NCI-H82 (cell line): ENCODE measurements around the gene ANKRD12.

ENCODE experiments used
- DNase-seq: peaks from one replicate; lab custom pipeline; 2025; lab: John Stamatoyannopoulos, UW

Gene ANKRD12

DNA sequence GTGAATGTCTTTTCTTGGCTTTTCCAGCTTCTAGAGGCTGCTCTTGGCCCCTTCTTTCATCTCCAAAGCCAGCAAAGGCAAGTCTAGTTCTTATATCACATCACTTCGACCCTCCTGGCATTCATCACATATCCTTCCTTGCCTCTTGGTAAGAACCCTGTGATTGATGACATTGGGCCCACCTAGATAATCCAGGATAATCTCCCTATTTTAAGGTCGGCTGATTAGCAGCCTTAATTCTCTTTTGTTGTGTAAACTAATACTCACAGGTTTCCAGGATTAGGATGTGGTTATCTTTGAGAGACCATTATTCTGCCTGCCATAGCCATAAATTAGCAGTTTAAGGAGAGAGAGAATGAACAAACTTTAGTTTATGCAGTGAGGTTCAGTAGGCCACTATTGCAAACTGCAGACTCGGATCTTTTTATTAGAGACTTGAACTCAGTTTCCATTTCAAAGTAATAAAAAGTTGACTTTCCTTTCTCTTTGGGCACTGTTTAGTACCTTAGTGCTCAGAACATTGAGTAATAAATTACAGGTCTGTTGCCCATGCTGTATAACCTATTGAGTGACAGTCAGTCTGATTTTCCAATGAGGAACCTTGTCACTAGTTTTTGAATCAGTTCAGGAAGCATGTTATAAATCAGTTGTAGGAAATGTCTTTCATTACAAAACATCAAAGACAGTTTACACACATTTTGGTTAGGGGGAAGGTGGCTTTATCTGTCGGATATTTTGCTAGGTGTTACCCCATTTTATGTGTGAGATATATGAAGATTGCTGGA lies 29.6 kb upstream of the ANKRD12 start:
- peak; percentile 95 for DNase-seq

DNA sequence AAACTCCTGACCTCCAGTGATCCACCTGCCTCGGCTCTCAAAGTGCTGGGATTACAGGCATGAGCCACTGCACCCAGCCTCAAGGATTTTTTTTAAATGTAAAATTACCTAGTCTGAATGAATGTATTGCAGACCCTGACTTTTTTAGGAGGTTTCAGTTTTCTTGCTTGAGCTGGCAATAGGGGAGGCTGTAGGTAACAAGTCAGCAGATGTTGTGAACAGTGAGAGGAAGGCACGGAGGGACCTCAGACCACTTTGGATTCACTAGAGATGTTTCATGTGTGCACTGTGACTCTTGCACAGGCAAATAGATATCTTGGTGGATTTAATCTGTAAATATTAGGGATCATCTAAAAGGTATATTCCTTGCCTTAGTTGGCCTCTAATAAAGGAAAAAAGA lies 27.7 kb upstream of the ANKRD12 start:
- DNase-seq = peak; percentile 5

GRCh38 chr18:9109523-9109922 lies 27.1 kb upstream of the ANKRD12 start:
- no peak for DNase-seq

DNA sequence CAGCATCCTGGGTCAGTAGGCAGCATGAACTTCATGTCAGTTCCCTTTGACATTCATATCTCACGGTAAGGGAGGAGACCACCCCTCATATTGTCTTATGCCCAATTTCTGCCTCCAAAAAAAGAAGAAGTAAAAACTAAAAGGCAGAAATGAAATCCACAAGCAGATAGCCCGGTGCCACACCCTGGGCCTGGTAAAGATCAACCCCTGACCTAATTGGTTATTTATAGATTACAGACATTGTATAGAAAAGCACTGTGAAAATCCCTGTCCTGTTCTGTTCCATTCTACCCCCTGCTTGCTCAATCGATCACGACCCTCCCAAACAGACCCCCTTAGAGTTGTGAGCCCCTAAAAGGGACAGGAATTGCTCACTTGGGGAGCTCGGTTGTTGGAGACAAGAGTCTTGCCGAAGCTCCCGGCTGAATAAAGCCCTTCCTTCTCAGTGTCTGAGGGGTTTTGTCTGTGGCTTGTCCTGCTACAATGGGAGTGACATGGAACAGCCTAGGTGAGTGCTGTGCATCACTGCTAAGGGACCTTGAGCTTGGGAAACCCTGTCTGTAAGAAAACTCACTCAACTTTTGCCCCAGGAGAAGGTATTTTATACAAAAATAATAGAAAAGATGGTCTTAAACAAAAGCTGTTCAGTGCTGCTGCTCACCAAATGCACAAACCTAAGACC lies 23.0 kb upstream of the ANKRD12 start:
- DNase-seq = no peak

DNA sequence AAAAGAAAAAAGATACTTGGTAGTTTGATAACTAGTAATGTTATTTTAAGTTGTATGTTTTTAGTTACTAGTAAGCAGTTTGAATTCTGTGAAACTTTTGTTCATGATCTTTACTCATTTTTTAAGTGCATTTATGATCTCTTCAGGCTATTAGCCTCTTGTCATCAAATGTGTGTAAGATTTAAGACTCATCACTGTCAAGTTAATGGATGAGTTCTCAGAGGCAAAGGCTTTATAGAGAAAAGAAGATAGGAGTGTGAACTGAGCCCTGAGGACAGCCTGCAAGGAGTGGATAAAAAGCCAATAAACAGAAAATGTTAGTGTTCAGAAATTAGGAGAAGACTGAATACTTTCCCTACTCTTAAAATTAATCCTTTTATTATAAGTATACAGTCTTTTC lies 20.6 kb upstream of the ANKRD12 start:
- DNase-seq = no peak

GRCh38 chr18:9117980-9118841 lies 18.4 kb upstream of the ANKRD12 start:
- DNase-seq = no peak

- DNase-seq = no peak
These were observed 15.8 kb upstream of the ANKRD12 start for GRCh38 chr18:9120796-9121195.

- DNase-seq = no peak
These were observed 13.1 kb upstream of the ANKRD12 start for GRCh38 chr18:9123520-9123919.

GRCh38 chr18:9124824-9125223 lies 11.8 kb upstream of the ANKRD12 start:
- no peak for DNase-seq

GRCh38 chr18:9126337-9126736 lies 10.2 kb upstream of the ANKRD12 start:
- DNase-seq = no peak

GRCh38 chr18:9130195-9130594 lies 6.4 kb upstream of the ANKRD12 start:
- DNase-seq = no peak

- DNase-seq = no peak
These were observed 5.8 kb upstream of the ANKRD12 start for GRCh38 chr18:9130806-9131205.

- no peak for DNase-seq
These were observed 4.0 kb upstream of the ANKRD12 start for GRCh38 chr18:9132628-9133027.

GRCh38 chr18:9133225-9133624 lies 3.4 kb upstream of the ANKRD12 start:
- no peak for DNase-seq

GRCh38 chr18:9135081-9135911 lies 1.3 kb upstream of the ANKRD12 start:
- DNase-seq = peak; percentile 76

- DNase-seq = peak; percentile 78
These were observed 668 bp upstream of the ANKRD12 start for GRCh38 chr18:9135912-9136314.

DNA sequence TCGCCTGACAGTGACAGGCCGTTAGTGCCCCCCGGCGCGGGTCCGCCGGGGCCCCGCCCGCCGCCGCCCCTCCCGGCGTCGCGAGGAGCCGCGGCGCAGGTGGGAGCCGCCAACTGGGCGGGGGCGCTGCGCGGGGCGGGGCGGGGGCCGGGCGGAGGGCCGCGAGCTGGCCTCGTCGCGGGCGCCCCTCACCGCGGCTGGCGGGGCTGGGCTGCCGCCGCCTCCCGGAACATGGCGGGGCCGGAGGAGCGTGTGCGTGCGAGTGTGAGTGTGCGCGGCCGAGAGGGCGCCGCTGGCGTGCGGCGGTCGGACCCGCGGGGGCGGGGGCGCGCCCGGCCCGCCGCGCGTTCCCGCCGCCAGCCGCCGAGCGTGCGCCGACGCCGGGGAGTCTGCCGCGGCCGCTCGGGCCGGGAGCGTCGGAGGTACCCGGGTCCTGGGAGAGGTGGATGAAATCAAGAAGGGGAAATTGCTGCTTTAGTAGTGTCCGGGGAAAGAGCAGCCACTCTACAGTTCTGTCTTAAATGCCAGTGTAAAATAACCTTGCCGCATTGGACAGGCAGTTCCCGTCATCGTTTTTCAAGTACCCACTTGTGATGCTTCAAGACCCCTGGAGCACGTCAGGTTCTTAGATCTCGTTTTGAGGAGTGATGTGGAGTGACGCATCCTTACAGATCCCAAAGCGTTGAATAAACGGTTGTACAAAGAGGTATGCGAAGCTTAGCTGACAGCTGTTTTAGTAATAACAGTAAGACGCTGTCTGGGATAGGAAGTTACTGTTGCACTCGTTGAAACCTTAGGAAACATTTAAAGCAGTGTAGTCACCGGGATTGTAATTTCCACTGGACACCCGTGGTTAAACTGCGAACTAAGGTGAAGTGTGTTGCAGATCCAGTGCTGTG lies 836 bp downstream of the ANKRD12 start:
- DNase-seq = peak; percentile 75

DNA sequence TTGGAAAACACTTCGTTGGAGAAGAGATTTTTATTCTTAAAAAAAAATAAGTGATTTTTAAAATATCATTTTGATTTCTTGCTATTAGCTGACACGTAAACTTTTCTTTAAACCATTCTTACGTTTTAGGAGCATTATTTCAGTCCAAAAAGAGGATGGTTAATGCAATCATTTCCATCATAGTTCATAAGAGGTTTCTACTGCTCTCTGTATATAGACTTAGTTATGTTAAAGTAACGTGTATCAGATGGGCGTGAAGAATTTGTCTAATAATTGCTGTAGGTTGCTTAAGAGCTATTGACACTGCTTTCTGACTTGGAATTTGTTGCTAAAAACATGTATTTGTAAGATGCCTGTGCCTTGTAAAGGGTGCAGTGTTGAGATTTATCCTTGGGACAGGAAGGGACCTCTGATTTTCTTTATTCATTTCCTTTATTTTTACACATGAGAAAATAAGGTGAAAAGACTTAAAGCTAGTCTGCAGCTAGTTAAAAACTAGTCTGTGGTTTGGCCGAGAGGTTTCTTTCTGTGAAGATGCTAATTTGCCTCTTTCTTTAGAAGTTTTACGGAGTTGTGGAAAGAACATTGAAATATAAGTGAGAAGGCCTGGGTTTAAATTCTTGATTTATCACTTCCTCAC lies 2.9 kb downstream of the ANKRD12 start:
- DNase-seq = no peak

DNA sequence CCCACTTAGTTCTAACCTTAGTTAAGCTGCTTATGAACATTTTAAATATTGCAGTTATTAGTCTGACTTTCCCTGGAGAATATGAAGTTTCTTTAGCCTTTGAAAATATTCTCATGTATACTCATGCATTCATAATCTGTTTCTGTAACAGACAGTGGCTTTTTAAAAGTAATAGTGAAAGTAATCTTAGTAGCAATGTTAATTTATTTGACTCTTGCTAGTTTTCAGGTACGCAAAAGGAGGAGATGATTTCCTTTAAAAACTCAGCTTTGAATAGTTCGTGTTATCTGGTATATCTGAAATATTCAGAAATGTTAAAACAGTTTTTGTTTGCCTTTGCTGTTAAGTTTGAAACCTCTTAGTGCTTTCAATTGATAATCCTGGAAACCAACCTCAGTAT lies 3.8 kb downstream of the ANKRD12 start:
- no peak for DNase-seq

DNA sequence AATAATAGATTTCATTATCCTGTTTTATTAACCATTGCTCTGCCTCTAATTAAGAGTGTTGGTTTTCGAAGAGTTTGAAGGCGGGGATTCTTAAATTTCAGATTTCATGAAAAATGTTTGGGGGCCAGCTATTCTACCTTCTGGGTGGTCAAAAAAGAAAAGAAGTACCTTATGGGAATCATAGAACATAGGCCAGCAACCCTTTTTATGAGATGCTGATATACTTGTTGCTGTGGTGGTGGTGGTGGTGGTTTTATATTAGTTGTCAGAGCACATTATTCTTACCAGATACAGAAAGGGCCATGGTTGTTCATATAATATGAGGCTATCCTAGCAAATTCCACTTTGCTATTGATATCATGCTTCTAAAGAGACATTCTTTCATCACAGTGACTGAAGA lies 4.4 kb downstream of the ANKRD12 start:
- no peak for DNase-seq
